Subcutaneous adipose tissue (tissue), 4 donors: Measurements from ENCODE around the gene BMERB1. TPM values are rescaled to one million over a fixed set of nuclear protein-coding genes. Genes with fewer than 3 reads are reported as not detected.

Source experiments
- CTCF ChIP-seq: fragments of 450-650 bp; IDR thresholded peaks from one replicate; pipeline ENCODE4 v1.5.1; 2016; ENCODE audit warnings: low read depth, mild to moderate bottlenecking, control low read depth, antibody characterized with exemption, moderate library complexity
- total RNA-seq, 4 donors: library from RNA; depleted of rRNA; stranded (reverse); fragments of >200 nt; gene quantifications; one replicate each; pipeline ENCODE4 v1.1.0, GENCODE V29; 2016

The BMERB1 gene
- total RNA-seq, 4 donors from 2014 or later = 21.8 to 72.2 (median 34.9) TPM

DNA sequence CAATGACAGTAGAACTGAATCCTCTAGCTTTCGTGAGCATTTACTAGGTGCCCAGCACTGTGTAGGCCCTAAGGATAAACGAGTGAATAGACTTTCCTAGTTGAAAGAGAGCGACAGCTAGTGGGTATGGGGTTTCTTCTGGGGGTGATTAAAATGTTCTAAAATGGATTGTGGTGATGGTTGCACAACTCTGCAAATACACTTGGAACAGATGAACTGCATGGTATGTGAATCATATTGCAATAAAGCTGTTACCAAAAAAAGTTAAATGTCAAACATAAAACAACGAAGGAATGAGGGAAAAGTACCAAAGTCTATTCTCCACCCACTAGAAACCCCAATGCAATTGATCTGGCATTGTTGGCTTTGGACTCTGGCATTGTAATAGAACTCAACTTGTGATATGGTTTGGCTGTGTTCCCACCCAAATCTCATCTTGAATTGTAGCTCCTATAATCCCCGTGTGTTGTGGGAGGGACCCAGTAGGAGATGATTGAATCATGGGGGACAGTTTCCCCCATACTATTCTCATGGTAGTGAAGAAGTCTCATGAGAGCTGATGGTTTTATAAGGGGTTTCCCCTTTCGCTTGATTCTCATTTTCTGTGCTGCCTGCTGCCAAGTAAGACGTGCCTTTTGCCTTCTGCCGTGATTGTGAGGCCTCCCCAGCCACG is 138.1 kb downstream of the BMERB1 start:
- TF ChIP-seq CTCF = no peak

GRCh38 chr16:15573274-15573895 is 139.0 kb downstream of the BMERB1 start:
- no peak for TF ChIP-seq CTCF

- no peak for TF ChIP-seq CTCF
Measured at GRCh38 chr16:15574614-15574948, 140.2 kb downstream of the BMERB1 start.

- TF ChIP-seq CTCF = no peak
Measured at GRCh38 chr16:15575293-15576049, 141.1 kb downstream of the BMERB1 start.

- no peak for TF ChIP-seq CTCF
Measured at GRCh38 chr16:15576960-15577958, 142.9 kb downstream of the BMERB1 start.

- no peak for TF ChIP-seq CTCF
Measured at GRCh38 chr16:15578824-15579223, 144.4 kb downstream of the BMERB1 start.
